SH-SY5Y (cell line): ENCODE results near the gene LRCH3.

Experiments
- GATA2 ChIP-seq: IDR thresholded peaks from 2 replicates; pipeline ENCODE4 v1.6.1; 2011; ENCODE audit warnings: mild to moderate bottlenecking, low read depth, low read length
- GATA3 ChIP-seq: IDR thresholded peaks from 2 replicates; pipeline ENCODE4 v1.6.1; 2011; ENCODE audit warnings: low read depth, mild to moderate bottlenecking, low read length, moderate library complexity

Gene LRCH3

DNA sequence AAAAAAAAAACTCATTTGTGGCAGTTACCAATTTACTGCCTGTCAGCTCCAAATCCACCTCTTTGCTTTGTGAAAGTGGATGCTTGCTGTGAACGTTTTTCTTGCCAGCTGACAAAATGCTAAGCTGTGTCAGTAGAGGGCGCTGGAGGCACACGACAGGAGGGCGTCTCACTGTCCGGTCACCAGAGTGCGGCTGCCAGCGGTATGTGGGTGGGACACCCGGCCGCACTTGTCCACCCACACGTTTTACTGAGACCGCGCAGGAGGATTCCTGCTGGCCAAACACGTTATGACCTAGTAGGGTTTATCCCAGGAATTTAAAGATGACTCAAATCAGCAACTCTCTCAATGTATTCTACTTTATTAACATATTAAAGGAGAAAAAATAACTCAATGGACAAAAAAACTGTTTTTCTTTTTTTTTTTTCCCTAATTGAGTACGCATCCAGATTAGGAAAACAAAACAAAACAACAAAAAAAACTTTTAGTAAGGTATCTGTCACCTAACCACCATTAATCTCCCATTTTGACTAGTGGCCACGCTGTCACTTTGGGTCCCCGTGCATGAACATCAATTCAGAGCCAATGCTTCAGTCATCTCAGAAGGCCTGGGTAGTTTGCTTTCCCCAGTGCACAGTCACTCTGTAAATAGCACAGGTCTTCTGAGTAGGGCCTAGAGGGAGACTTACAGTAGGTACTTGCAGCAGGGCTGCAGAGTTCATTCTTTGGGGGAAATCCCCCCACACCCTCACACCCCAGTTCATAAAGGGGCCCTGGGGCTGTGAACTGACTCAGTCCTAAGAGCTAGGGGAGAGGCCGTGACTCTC is 115.2 kb downstream of the LRCH3 start:
- TF ChIP-seq GATA2 (no peak), GATA3 (no peak)

DNA sequence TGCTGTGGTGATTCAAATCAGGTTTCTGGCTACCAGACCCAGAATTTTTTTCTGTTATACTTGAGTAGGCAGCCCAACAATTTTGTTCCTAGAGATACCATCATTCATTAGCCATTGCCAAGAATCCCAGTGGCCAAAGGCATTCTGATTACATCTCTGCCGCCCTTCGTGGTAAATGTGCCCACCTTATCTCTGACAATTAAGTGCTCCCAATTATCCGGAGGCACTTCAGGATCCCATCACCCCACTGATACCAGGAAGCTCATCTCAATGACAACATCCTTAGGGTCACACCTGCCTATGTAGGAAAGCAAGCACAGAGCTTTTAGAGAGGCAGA is 115.8 kb downstream of the LRCH3 start:
- TF ChIP-seq GATA3, result peak; percentile 64
- peak; percentile 93 for TF ChIP-seq GATA2

DNA sequence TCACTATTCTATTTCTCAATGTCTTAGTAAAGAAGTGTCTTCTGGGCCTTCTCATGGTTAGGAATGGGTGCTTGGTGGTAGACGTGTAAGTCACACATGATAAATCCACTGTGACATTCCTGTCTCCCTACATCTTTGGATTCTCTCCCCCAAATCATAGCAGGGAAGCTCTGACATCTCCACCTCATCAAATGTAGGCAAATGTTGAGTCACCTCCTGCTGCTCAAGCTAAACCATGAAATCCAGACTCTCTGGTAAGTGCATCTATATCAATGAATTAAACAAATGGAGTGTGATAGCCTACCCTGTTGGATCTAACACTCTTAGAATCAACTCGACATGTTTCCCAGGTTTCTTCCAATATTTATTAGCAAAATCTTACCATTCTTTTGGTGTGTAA is 116.1 kb downstream of the LRCH3 start:
- TF ChIP-seq GATA2 (no peak), GATA3 (no peak; the same call in 1 of the 2 replicates)

DNA sequence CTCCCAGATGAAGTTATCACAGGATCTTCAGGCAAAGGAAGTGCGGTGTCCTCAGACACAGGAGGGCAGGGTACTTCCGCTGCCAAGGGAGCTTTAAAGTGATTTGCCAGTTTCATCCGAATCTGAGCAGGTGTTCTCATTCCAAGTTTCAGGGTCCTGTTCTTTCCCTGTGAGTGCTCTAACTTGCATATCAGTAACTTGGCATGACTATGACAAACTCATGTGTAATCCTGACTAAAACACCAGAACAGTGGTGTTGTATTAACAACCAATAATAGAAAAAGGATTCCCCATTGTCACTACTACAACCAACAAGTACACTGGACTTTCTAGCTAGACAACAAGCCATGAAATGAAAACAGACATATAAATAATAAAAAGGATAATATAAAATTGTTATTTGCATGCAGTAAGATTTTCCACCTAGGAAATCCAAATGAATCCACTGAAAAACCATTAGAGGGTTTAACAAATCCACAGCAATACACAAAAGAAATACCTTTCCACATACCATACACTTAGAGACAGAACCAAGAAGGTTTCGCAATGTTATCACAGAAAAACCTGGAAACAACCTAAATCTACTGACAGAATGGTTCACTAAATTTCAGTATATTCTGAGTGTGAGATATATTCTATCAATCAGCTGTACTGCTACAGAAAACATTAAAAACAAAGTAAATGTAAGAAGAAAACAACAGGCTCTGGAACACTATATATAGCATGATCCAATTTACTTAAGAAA is 118.1 kb downstream of the LRCH3 start:
- TF ChIP-seq GATA3 (no peak), GATA2 (no peak)

DNA sequence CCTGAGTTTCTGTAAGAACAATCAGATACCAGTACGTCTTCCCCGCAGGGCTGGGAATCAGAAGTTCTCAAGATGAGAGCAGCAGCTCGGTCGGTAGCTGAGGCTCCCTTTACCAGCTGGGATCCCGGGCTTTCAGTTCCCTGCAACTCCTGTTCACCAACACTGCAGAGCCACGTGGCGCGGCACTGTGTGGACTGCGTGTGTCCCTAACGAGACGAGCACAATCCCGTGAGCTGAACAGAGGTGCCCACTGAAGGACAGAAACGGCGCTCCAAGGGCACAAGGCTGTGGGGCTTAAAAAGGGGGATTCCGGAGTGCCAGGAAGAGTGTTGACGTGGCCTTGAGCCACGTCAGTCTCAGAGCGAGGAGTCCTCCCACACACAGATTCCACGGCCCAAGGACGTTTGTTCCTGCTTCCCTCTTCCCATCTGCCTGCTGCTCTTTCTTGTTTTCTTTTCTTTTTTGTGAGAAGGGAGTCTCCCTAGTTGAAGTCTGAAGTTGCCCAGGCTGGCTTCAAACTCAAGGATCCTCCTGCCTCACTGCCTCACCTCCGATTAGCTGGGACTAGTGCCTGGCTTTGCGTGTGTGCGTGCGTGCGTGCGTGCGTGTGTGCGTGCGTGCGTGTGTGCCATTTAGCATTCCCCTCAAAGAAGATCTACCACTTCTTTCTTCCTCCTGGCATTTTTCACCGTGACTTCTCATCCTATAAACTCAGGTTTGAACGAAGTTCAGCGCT is 121.9 kb downstream of the LRCH3 start:
- no peak for TF ChIP-seq GATA2
- TF ChIP-seq GATA3, result no peak

DNA sequence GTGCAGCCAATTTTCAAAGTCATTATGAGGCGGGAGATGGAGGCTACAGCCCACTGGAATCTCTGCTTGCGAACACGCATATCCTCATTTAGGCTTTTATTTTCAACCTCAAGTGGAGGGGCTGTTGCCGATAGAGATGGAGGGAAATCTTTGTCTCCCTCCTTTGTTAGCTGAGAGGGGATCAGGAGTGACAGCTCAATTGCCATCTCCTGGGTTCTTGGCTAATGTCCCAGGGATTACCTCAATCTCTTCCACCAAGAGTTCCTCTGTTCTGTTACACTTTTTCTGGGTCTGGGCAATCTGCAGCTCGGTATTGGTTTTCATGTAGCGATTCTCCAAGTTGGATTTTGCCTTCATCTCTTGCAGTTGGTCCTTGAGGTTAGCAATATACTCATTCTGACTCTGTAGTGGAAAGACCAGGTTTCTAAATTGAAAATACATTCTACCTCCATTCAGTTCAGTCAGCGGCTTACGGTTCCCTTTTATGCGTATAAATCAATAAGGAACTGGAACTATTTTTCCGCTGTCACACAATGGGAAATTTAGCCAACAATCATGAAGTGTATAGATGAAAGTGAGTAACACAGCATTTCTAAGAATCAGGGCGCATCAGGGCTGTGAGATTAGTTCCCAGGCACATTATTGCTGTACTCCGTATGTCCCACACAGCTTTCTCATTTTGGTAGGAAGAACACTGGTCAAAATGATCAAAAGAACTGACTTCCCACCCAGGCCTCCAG is 122.8 kb downstream of the LRCH3 start:
- TF ChIP-seq GATA2 (no peak), GATA3 (no peak)

DNA sequence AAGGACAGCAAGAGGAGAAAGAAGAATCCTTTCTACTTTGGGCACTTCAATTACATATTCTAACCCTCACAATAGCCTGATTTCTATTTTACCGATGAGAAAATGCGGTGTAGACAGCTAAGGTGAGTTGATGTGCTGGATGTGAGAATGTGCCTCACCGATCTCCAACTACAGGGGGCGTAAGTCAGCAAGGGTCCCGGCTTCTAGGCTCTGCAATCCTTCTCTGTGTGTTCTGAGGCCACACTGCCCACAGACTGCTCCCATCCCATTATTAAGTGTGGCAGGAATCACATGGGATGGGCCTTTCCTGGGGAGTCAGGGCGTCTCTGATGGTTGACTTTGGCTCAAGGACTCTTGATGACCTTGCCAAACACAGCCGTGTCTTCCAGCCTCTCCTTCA is 135.4 kb downstream of the LRCH3 start:
- no peak for TF ChIP-seq GATA2
- no peak for TF ChIP-seq GATA3

DNA sequence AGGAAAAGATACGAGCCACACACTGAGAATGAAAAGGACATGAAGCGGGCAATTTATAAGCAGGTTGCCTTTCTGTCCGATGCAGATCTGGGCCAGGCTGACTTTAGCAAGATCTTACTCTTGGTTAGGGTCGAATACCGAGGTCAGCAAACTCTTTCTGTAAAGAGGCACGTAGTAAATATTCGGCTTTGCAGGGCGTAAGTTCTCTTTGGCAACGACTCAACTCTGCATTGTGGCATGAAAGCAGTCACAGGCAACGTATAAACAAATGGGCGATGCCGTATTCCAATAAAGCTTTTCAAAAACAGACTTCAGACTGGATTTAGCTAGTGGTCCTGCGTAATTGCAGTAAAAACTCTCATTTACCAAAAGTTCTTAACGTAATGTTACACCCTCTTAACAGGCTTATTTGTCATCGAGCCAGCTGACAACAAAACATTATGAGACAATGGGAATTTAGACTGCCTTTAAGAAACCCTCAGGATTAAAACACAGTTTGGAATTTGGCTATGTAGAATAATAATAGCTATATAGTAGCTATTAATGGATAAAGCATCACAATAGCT is 145.8 kb downstream of the LRCH3 start:
- no peak for TF ChIP-seq GATA2
- TF ChIP-seq GATA3, result no peak
